WTC11 (cell line): Measurements from ENCODE around the gene CBX2. TPM values are rescaled to one million over a fixed set of nuclear protein-coding genes. Genes with fewer than 3 reads are reported as not detected.

Experiments
- ATAC-seq: fragments of 200-7000 bp; cut with Tn5 transposase; 2 replicates; pipeline ENCODE4 v1.10.0; 2021; ENCODE audit warnings: mild to moderate bottlenecking, moderate library complexity
- CTCF ChIA-PET: fragments of 300-600 bp; sonication (Branson Sonifier 250); formaldehyde crosslinking; loops from one replicate; lab custom pipeline; 2021; ENCODE audit warnings: antibody characterized with exemption; lab: Charles Lee
- POLR2A ChIA-PET: fragments of 350-600 bp; sonication (Branson Sonifier 250); formaldehyde crosslinking; loops from one replicate; lab custom pipeline; 2021; ENCODE audit warnings: antibody characterized with exemption; lab: Charles Lee
- DNase-seq: peaks from one replicate; pipeline ENCODE4 v3.0.0; 2021; ENCODE audit warnings: low spot score
- H3K27ac Mint-ChIP-seq: 2 replicates; pipeline ENCODE4 v1.8.0; 2021; ENCODE audit warnings: mixed read lengths
- H3K27me3 Mint-ChIP-seq: 2 replicates; pipeline ENCODE4 v1.8.0; 2021; ENCODE audit warnings: low read depth, mild to moderate bottlenecking, moderate library complexity, mixed read lengths
- H3K36me3 Mint-ChIP-seq: 2 replicates; pipeline ENCODE4 v1.8.0; 2021; ENCODE audit warnings: mixed read lengths
- H3K4me1 Mint-ChIP-seq: 2 replicates; pipeline ENCODE4 v1.8.0; 2022; ENCODE audit warnings: mixed read lengths
- H3K4me3 Mint-ChIP-seq: 2 replicates; pipeline ENCODE4 v1.8.0; 2021; ENCODE audit warnings: mild to moderate bottlenecking, moderate library complexity, mixed read lengths
- H3K9me3 Mint-ChIP-seq: 2 replicates; pipeline ENCODE4 v1.8.0; 2021; ENCODE audit warnings: mixed read lengths
- ELF4 ChIP-seq: sonication (generic); formaldehyde crosslinking; IDR thresholded peaks from 2 replicates; pipeline ENCODE4 v1.8.1; 2022; ENCODE audit warnings: low read depth, mild to moderate bottlenecking, moderate library complexity, missing genetic modification reagents
- NFE2L1 ChIP-seq: sonication (generic); formaldehyde crosslinking; IDR thresholded peaks from 2 replicates; pipeline ENCODE4 v1.8.1; 2023; ENCODE audit warnings: missing genetic modification reagents
- NR2C2 ChIP-seq: sonication (generic); formaldehyde crosslinking; IDR thresholded peaks from 2 replicates; pipeline ENCODE4 v1.8.0; 2022; ENCODE audit warnings: mild to moderate bottlenecking, missing genetic modification reagents
- total RNA-seq: library from RNA; stranded (reverse); gene quantifications from 3 replicates; pipeline ENCODE4 v1.2.3, GENCODE V29; 2021
- TF ChIP-seq, protein P1 (sequence below): sonication (generic); formaldehyde crosslinking; IDR thresholded peaks from 2 replicates; pipeline ENCODE4 v1.8.0; 2023; ENCODE audit warnings: mild to moderate bottlenecking, missing genetic modification reagents
- TF ChIP-seq, protein P2 (sequence below): sonication (generic); formaldehyde crosslinking; IDR thresholded peaks from 2 replicates; pipeline ENCODE4 v1.8.1; 2022; ENCODE audit warnings: low read depth, missing genetic modification reagents, borderline replicate concordance
- TF ChIP-seq, protein P3 (sequence below): fragments of 250-450 bp; sonication (Bioruptor Pico); conservative IDR thresholded peaks from 2 replicates; pipeline ENCODE4 v1.9.0; 2021; ENCODE audit warnings: mild to moderate bottlenecking
- TF ChIP-seq, protein P4 (sequence below): fragments of 250-450 bp; sonication (Bioruptor Pico); IDR thresholded peaks from 2 replicates; pipeline ENCODE4 v1.9.0; 2021; ENCODE audit warnings: mild to moderate bottlenecking
- TF ChIP-seq, protein P5 (sequence below): sonication (generic); formaldehyde crosslinking; IDR thresholded peaks from 2 replicates; pipeline ENCODE4 v1.8.1; 2023; ENCODE audit warnings: mild to moderate bottlenecking, missing genetic modification reagents, moderate library complexity
- TF ChIP-seq, protein P6 (sequence below): sonication (generic); formaldehyde crosslinking; conservative IDR thresholded peaks from 2 replicates; pipeline ENCODE4 v1.8.1; 2022; ENCODE audit warnings: mild to moderate bottlenecking, missing genetic modification reagents
- TF ChIP-seq, protein P7 (sequence below): sonication (generic); formaldehyde crosslinking; IDR thresholded peaks from 2 replicates; pipeline ENCODE4 v1.8.1; 2022; ENCODE audit warnings: mild to moderate bottlenecking, missing genetic modification reagents, moderate library complexity, borderline replicate concordance
- TF ChIP-seq, protein P8 (sequence below): sonication (generic); formaldehyde crosslinking; IDR thresholded peaks from 2 replicates; pipeline ENCODE4 v1.8.0; 2022; ENCODE audit warnings: mild to moderate bottlenecking, missing genetic modification reagents
- TF ChIP-seq, protein P9 (sequence below): sonication (generic); formaldehyde crosslinking; IDR thresholded peaks from 2 replicates; pipeline ENCODE4 v1.8.0; 2022; ENCODE audit warnings: missing genetic modification reagents

Gene CBX2
- total RNA-seq, 1 experiment from 2014 or later, result 85.5 TPM

DNA sequence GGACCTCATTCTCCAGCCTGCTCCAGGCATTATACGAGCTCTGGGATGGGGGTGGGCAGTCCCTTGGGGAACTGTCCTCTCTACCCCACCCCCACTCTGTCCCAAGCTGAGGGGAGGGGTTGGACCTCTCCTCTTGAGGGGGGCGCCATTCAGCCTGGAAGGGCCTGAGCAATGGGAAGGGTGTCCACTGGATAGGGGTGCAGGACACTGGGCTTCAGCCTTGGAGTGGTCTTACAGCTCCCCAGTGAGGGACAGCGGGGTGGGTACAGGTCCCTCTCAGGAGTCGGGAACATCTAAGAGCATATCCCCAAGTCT, 28.5 kb downstream of the CBX2 start:
- H3K4me3 Mint-ChIP-seq, result no peak overlapping the region
- no peak for DNase-seq
- no peaks in the 10 kb centered on the region for H3K9me3 Mint-ChIP-seq
- H3K4me1 Mint-ChIP-seq, result peaks cover 54% of the 10 kb centered on the region
- ChIA-PET POLR2A (interaction anchor here (0.7 to 7.0 kb wide), 2 partner anchors 29 to 33 kb away, joined by 3 to 68 read pairs; partner anchors contain the start of gene CBX4), CTCF (interaction anchor here (0.6 to 20.8 kb wide), 10 partner anchors 8 to 164 kb away, joined by 3 to 464 read pairs (median 8); partner anchors contain the start of genes CBX4 and CBX8)
- TF ChIP-seq, protein P1, sequence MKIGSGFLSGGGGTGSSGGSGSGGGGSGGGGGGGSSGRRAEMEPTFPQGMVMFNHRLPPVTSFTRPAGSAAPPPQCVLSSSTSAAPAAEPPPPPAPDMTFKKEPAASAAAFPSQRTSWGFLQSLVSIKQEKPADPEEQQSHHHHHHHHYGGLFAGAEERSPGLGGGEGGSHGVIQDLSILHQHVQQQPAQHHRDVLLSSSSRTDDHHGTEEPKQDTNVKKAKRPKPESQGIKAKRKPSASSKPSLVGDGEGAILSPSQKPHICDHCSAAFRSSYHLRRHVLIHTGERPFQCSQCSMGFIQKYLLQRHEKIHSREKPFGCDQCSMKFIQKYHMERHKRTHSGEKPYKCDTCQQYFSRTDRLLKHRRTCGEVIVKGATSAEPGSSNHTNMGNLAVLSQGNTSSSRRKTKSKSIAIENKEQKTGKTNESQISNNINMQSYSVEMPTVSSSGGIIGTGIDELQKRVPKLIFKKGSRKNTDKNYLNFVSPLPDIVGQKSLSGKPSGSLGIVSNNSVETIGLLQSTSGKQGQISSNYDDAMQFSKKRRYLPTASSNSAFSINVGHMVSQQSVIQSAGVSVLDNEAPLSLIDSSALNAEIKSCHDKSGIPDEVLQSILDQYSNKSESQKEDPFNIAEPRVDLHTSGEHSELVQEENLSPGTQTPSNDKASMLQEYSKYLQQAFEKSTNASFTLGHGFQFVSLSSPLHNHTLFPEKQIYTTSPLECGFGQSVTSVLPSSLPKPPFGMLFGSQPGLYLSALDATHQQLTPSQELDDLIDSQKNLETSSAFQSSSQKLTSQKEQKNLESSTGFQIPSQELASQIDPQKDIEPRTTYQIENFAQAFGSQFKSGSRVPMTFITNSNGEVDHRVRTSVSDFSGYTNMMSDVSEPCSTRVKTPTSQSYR (CRISPR knock-in tag), result 0 out of 2 replicates have a peak, but pooled peaks have one; percentile 10
- TF ChIP-seq, protein P2, sequence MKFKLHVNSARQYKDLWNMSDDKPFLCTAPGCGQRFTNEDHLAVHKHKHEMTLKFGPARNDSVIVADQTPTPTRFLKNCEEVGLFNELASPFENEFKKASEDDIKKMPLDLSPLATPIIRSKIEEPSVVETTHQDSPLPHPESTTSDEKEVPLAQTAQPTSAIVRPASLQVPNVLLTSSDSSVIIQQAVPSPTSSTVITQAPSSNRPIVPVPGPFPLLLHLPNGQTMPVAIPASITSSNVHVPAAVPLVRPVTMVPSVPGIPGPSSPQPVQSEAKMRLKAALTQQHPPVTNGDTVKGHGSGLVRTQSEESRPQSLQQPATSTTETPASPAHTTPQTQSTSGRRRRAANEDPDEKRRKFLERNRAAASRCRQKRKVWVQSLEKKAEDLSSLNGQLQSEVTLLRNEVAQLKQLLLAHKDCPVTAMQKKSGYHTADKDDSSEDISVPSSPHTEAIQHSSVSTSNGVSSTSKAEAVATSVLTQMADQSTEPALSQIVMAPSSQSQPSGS (CRISPR knock-in tag), result no peak
- peaks cover 97% of the 10 kb centered on the region for H3K27me3 Mint-ChIP-seq
- H3K36me3 Mint-ChIP-seq, result no peaks in the 10 kb centered on the region
- no peak overlapping the region for H3K27ac Mint-ChIP-seq
- no peak for ATAC-seq

DNA sequence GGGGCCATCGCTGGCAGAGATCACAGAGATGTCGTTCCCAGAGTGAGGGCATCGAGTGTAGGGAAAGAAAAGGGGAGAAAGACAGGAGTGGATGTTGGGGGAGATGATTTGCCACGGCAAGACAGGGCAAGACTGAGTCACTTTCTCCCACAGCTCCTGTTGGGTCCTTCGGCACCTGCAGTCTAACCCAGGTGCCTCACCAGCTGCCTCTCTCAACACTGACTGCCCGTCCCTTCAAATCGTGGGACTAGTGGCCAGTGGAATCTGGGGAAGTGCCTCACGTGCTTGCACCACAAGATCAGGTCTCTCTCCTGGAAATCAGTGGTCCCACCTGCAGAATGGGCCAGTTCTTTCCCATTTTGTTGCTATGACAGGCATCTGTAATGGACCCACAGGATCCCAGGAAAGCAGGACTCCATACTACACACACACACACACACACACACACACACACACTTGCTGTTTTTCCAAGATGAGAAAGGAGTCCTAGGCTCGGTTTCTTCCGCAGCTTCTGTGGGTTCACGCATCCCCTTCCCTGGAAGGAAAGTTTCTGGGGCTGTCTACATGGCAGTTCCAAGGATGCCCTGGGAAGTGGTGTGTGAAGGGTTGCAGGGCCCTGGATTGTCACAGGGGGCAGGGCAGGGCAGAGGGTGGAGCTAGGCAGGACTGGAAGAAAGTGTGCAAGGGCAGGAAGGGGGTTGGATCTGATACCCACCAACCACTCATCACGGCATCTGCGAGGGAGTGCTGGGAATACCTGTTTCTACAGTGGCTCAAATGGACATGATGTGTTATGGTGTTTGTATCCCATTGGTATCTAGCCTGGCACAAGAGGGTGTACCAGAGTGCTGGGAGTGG, 29.1 kb downstream of the CBX2 start:
- POLR2A ChIA-PET, result interaction anchor here (0.6 to 7.0 kb wide), 2 partner anchors 28 to 61 kb away, joined by 3 to 68 read pairs; no protein-coding TSS in a partner anchor
- Mint-ChIP-seq H3K9me3 (no peaks in the 10 kb centered on the region), H3K27me3 (peaks cover 97% of the 10 kb centered on the region), H3K36me3 (no peaks in the 10 kb centered on the region), H3K27ac (no peak overlapping the region), H3K4me1 (peaks cover 53% of the 10 kb centered on the region), H3K4me3 (no peak overlapping the region)
- DNase-seq (no peak), ATAC-seq (no peak)
- TF ChIP-seq, protein P3, sequence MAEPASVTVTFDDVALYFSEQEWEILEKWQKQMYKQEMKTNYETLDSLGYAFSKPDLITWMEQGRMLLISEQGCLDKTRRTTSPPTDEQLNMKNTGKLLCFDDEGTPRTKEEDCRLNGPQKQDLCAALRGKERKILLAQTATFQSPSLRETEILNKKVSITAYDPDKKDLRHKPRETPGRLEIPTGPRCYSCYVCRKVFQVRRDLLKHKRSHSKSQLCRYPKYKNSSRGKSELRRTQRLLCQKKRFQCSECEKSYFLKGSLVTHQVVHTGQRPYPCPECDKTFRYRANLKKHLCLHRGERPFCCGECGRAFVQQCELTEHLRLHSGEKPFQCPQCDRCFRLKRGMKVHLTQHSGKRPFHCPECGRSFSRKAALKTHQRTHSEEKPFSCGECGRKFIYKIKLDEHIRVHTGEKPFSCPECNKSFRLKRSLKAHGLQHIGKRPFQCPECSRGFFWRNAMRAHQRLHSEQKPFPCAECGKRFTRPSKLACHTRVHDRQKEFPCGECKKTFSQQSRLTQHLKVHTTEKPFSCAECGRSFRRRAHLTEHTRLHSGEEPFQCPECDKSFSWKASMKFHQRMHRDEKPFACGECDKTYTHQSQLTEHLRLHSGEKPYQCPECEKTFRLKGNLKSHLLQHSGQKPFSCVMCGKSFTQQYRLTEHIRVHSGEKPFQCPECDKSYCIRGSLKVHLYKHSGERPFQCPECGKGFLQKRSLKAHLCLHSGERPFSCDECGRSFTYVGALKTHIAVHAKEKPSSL (CRISPR knock-in tag), result no peak
- TF ChIP-seq NR2C2 (CRISPR knock-in tag) (no peak), NFE2L1 (no peak), ELF4 (CRISPR knock-in tag) (no peak)
- TF ChIP-seq, protein P4, sequence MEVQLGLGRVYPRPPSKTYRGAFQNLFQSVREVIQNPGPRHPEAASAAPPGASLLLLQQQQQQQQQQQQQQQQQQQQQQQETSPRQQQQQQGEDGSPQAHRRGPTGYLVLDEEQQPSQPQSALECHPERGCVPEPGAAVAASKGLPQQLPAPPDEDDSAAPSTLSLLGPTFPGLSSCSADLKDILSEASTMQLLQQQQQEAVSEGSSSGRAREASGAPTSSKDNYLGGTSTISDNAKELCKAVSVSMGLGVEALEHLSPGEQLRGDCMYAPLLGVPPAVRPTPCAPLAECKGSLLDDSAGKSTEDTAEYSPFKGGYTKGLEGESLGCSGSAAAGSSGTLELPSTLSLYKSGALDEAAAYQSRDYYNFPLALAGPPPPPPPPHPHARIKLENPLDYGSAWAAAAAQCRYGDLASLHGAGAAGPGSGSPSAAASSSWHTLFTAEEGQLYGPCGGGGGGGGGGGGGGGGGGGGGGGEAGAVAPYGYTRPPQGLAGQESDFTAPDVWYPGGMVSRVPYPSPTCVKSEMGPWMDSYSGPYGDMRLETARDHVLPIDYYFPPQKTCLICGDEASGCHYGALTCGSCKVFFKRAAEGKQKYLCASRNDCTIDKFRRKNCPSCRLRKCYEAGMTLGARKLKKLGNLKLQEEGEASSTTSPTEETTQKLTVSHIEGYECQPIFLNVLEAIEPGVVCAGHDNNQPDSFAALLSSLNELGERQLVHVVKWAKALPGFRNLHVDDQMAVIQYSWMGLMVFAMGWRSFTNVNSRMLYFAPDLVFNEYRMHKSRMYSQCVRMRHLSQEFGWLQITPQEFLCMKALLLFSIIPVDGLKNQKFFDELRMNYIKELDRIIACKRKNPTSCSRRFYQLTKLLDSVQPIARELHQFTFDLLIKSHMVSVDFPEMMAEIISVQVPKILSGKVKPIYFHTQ (CRISPR knock-in tag), result no peak
- TF ChIP-seq, protein P5, sequence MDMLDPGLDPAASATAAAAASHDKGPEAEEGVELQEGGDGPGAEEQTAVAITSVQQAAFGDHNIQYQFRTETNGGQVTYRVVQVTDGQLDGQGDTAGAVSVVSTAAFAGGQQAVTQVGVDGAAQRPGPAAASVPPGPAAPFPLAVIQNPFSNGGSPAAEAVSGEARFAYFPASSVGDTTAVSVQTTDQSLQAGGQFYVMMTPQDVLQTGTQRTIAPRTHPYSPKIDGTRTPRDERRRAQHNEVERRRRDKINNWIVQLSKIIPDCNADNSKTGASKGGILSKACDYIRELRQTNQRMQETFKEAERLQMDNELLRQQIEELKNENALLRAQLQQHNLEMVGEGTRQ (CRISPR knock-in tag), result no peak
- TF ChIP-seq, protein P6, sequence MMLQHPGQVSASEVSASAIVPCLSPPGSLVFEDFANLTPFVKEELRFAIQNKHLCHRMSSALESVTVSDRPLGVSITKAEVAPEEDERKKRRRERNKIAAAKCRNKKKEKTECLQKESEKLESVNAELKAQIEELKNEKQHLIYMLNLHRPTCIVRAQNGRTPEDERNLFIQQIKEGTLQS (CRISPR knock-in tag), result no peak
- TF ChIP-seq, protein P7, sequence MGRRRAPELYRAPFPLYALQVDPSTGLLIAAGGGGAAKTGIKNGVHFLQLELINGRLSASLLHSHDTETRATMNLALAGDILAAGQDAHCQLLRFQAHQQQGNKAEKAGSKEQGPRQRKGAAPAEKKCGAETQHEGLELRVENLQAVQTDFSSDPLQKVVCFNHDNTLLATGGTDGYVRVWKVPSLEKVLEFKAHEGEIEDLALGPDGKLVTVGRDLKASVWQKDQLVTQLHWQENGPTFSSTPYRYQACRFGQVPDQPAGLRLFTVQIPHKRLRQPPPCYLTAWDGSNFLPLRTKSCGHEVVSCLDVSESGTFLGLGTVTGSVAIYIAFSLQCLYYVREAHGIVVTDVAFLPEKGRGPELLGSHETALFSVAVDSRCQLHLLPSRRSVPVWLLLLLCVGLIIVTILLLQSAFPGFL (CRISPR knock-in tag), result no peak
- TF ChIP-seq, protein P8, sequence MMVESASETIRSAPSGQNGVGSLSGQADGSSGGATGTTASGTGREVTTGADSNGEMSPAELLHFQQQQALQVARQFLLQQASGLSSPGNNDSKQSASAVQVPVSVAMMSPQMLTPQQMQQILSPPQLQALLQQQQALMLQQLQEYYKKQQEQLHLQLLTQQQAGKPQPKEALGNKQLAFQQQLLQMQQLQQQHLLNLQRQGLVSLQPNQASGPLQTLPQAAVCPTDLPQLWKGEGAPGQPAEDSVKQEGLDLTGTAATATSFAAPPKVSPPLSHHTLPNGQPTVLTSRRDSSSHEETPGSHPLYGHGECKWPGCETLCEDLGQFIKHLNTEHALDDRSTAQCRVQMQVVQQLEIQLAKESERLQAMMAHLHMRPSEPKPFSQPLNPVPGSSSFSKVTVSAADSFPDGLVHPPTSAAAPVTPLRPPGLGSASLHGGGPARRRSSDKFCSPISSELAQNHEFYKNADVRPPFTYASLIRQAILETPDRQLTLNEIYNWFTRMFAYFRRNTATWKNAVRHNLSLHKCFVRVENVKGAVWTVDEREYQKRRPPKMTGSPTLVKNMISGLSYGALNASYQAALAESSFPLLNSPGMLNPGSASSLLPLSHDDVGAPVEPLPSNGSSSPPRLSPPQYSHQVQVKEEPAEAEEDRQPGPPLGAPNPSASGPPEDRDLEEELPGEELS, result no peak
- TF ChIP-seq, protein P9, sequence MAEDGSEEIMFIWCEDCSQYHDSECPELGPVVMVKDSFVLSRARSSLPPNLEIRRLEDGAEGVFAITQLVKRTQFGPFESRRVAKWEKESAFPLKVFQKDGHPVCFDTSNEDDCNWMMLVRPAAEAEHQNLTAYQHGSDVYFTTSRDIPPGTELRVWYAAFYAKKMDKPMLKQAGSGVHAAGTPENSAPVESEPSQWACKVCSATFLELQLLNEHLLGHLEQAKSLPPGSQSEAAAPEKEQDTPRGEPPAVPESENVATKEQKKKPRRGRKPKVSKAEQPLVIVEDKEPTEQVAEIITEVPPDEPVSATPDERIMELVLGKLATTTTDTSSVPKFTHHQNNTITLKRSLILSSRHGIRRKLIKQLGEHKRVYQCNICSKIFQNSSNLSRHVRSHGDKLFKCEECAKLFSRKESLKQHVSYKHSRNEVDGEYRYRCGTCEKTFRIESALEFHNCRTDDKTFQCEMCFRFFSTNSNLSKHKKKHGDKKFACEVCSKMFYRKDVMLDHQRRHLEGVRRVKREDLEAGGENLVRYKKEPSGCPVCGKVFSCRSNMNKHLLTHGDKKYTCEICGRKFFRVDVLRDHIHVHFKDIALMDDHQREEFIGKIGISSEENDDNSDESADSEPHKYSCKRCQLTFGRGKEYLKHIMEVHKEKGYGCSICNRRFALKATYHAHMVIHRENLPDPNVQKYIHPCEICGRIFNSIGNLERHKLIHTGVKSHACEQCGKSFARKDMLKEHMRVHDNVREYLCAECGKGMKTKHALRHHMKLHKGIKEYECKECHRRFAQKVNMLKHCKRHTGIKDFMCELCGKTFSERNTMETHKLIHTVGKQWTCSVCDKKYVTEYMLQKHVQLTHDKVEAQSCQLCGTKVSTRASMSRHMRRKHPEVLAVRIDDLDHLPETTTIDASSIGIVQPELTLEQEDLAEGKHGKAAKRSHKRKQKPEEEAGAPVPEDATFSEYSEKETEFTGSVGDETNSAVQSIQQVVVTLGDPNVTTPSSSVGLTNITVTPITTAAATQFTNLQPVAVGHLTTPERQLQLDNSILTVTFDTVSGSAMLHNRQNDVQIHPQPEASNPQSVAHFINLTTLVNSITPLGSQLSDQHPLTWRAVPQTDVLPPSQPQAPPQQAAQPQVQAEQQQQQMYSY, result no peak
- CTCF ChIA-PET, result interaction anchor here (0.6 to 20.8 kb wide), 11 partner anchors 8 to 185 kb away, joined by 3 to 464 read pairs (median 7); partner anchors contain the start of genes CBX4 and CBX8
